IPS-18a (cell line): ENCODE measurements around the gene MX2.

ENCODE experiments used
- H3K27ac ChIP-seq: one replicate; pipeline ENCODE4 v1.5.1; 2013; ENCODE audit warnings: low read length
- H3K27me3 ChIP-seq: one replicate; pipeline ENCODE4 v1.6.1; 2013; ENCODE audit warnings: mild to moderate bottlenecking, low read length; ENCODE audit not compliant: control insufficient read depth, insufficient read depth
- H3K36me3 ChIP-seq: one replicate; pipeline ENCODE4 v1.6.1; 2013; ENCODE audit warnings: low read depth, low read length; ENCODE audit not compliant: control insufficient read depth
- H3K4me1 ChIP-seq: one replicate; pipeline ENCODE4 v1.6.1; 2013; ENCODE audit warnings: low read depth, low read length; ENCODE audit not compliant: control insufficient read depth
- H3K4me3 ChIP-seq: one replicate; pipeline ENCODE4 v1.5.1; 2013; ENCODE audit warnings: low read length
- H3K9ac ChIP-seq: one replicate; pipeline ENCODE4 v1.6.1; 2013; ENCODE audit warnings: mild to moderate bottlenecking, low read length, moderate library complexity
- H3K9me3 ChIP-seq: one replicate; pipeline ENCODE4 v1.6.1; 2013; ENCODE audit warnings: low read depth, low read length; ENCODE audit not compliant: control insufficient read depth

Gene MX2

DNA sequence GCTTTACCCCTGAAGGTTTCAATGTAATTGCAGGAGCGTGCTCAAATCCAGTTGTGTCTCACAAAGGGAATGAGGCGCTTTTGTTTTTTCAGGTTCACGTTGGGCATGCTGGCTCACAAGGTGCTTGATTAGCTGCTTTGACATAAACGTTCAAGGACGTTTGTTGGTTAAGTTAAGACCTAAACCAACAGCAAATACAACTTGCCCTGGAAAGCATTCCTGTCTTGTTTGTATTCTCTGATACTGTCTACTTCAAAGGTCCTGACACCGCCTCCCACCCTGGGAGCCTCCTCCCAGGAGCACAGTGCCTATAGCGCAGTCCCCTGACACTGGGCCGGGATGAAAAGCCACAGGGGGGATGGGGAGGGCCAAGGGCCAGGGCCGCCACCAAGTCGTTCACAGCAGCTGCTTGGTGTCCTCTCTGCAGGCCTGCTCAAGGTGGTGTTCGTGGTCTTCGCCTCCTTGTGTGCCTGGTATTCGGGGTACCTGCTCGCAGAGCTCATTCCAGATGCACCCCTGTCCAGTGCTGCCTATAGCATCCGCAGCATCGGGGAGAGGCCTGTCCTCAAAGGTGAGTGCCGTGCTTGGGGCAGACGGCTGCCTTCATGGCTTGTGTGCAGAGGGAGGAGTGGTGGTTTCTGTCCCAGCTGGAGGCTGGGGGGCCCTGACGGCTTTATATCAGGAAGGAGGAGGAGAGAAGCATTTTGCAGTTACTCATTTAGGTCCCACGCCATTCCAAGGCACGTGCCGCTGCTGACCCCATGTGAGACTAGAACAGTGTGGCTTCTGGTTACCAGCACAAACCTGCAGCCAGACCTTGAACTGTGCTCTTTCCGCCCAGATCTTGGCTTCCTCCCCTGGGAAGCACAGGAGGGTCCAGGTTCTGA, 39.1 kb upstream of the MX2 start:
- H3K27me3 ChIP-seq = peaks cover 5% of the 10 kb centered on the region
- H3K27ac ChIP-seq = no peak overlapping the region
- no peak overlapping the region for H3K9ac ChIP-seq
- no peaks in the 10 kb centered on the region for H3K36me3 ChIP-seq
- H3K4me3 ChIP-seq = no peak overlapping the region
- H3K4me1 ChIP-seq = peaks cover 10% of the 10 kb centered on the region
- H3K9me3 ChIP-seq = no peaks in the 10 kb centered on the region

DNA sequence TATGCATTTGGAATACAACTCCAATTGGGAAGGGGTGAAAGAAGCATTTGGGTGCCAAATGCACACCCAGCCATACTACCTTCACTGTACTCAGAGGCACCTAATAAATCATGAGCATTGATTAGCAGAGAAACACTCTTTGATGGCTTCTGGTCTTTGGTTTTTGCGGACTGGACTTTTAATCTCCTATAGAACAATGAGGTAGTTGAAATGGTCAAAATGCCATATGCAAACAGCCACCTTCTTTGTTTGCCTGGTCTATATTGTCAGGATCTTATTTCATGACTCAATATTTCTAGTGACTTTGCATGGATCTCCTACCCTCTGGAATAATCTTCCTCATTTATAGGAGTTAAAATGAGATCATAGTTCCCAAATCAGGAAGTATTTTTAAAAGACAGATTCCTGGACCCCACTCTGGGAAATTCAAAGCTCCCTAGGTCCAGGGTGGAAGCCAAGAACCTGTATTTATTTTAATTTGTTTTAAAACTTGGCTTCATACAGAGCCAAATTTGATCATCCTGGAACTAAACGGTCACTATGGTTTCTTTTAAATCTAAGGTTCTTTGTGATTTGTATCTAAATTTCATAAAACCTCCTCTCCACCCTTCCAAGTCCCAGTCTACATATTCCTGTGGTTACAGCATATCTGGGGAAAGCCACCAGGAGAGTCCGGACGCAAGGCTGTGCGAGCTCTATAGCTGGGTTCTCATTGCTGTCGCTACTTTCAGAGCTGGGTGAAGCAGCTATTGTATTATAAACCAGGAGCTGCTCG, 36.5 kb upstream of the MX2 start:
- Histone ChIP-seq H3K4me1 (peaks cover 10% of the 10 kb centered on the region), H3K27me3 (no peaks in the 10 kb centered on the region), H3K9ac (no peak overlapping the region), H3K27ac (no peak overlapping the region), H3K36me3 (no peaks in the 10 kb centered on the region), H3K9me3 (no peaks in the 10 kb centered on the region), H3K4me3 (no peak overlapping the region)

DNA sequence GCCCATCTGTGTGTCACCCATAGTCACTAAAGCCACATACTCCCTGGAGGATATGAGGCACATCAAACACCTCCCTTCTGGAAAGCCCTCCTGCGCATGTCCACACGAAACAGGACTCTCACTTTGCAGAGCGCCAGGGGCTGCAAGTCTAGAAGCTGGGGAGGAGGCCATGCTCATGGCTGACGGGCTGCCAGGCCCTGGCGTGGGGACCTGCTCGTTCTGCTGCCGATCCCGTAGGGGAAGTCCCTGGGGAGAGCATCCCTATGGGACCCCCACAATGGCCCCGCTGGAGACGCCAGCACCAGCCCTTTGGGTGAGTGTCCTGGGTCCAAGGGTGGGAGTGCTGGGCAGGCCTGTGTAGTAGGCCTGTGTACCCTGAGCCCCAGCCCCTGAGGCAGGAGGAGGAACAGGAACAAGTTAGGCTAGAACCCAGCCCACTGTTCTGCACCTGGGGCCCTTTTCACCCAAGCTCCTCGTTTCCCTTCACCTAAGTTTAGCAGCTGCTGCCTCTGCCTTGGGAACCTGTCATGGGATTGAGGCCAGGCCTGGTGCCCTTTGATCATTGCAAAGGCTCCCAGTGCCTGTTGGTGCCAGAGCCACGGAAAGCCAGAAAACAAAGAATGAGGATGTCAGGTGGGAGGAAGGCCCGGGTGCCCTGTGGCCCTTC, 35.3 kb upstream of the MX2 start:
- no peak overlapping the region for H3K4me3 ChIP-seq
- no peaks in the 10 kb centered on the region for H3K27me3 ChIP-seq
- H3K27ac ChIP-seq = no peak overlapping the region
- no peaks in the 10 kb centered on the region for H3K9me3 ChIP-seq
- H3K4me1 ChIP-seq = peaks cover 10% of the 10 kb centered on the region
- H3K9ac ChIP-seq = no peak overlapping the region
- no peaks in the 10 kb centered on the region for H3K36me3 ChIP-seq

DNA sequence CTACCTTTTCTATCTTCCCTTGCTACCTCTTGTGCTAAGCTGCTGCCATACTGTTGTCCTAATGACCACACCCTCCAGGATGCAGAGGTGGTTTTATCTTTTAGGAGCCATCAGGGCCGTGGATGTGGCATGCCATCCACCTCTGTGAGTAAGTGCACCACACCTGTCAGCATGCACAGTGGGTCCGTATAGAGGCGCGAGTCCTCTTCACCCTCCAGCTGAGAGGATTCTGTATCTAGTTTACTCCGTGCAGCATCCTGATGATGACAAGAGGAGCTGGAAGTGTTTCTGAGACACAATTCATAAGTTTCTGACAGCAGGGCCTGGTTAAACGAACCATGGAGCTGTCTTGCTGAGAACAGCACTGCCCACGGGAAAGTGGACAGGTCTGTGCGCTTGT, 34.1 kb upstream of the MX2 start:
- Histone ChIP-seq H3K9me3 (no peaks in the 10 kb centered on the region), H3K36me3 (no peaks in the 10 kb centered on the region), H3K27me3 (no peaks in the 10 kb centered on the region), H3K9ac (no peak overlapping the region), H3K4me3 (no peak overlapping the region), H3K4me1 (peaks cover 2% of the 10 kb centered on the region), H3K27ac (no peak overlapping the region)

DNA sequence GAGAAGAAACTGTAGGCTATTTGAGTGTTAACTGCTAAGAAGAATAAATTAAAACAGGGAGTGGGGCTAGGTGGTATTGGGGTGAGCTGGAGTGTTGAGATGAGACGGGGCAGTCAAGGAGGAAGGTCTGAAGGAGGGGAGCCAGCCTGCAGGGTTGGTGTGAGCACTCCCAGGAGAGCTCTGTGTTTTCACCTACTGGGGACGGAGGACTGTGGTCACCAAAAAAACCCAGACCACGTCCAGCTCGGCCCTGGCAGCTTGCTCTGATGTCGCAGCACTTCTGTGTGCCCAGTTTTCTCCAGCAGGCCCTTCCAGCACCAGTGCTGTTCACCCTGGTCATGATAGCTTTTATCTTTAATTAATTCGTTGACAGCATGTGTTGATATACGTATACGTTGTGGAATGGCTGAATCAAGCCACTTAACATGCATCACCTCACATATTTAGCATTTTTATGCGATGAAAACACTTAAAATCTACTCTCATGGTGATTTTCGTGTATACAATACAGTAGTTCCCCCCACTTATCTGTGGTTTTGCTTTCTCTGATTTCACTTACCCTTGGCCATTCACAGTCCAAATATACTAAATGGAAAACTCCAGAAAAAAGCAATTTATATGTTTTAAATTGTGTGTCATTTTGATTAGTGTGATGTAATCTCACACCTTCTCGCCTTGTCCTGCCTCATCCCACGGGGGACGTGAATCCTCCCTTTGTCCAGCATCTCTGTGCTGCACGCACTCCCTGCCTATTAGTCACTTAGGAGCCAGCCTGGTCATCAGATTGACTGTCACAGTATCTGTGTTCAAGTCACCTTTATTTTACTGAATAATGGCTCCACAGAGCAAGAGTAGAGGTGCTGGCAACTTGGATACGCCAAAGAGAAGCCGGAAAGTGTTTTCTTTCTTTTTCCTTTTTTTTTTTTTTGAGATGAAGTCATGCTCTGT, 32.9 kb upstream of the MX2 start:
- no peaks in the 10 kb centered on the region for H3K27me3 ChIP-seq
- H3K36me3 ChIP-seq = no peaks in the 10 kb centered on the region
- no peak overlapping the region for H3K9ac ChIP-seq
- H3K9me3 ChIP-seq = no peaks in the 10 kb centered on the region
- no peaks in the 10 kb centered on the region for H3K4me1 ChIP-seq
- no peak overlapping the region for H3K4me3 ChIP-seq
- no peak overlapping the region for H3K27ac ChIP-seq

DNA sequence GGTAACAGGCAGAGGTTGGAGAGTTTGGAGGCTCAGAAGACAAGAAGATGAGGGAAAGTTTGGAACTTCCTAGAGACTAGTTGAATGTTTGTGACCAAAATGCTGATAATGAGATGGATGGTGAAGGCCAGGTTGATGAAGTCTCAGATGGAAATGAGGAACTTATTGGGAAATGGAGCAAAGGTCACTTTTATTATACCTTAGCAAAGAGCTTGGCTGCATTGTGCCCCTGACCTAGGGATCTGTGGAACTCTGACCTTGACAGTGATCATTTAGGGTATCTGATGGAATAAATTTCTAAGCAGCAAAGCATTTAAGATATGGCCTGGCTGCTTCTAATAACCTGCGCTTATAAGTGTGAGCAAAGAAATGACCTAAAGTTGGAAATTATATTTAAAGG, 28.1 kb upstream of the MX2 start:
- no peaks in the 10 kb centered on the region for H3K27me3 ChIP-seq
- no peak overlapping the region for H3K4me3 ChIP-seq
- H3K36me3 ChIP-seq = no peaks in the 10 kb centered on the region
- no peaks in the 10 kb centered on the region for H3K4me1 ChIP-seq
- H3K9ac ChIP-seq = no peak overlapping the region
- H3K27ac ChIP-seq = no peak overlapping the region
- H3K9me3 ChIP-seq = peaks cover 4% of the 10 kb centered on the region

DNA sequence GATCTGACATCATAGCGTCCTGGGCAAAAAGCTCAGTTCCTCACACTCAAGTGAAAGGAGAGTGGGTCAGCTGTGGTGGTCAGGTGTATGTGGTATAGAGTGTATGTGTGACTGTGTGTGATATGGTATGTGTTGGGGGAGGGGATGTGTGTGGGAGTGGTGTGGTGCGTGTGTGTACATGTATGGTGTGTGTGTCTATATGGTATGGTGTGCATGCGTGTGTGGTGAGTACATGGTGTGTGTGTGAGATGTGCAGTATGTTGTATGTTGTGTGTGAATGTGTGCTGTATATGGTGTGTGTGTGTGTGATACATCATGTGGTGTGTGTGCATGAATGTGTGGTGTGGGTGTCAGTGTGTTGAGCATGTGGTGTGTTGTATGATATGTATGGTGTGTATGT, 24.3 kb upstream of the MX2 start:
- Histone ChIP-seq H3K9me3 (peaks cover 4% of the 10 kb centered on the region), H3K36me3 (no peaks in the 10 kb centered on the region), H3K27ac (no peak overlapping the region), H3K4me1 (no peaks in the 10 kb centered on the region), H3K4me3 (no peak overlapping the region), H3K27me3 (no peaks in the 10 kb centered on the region), H3K9ac (no peak overlapping the region)

DNA sequence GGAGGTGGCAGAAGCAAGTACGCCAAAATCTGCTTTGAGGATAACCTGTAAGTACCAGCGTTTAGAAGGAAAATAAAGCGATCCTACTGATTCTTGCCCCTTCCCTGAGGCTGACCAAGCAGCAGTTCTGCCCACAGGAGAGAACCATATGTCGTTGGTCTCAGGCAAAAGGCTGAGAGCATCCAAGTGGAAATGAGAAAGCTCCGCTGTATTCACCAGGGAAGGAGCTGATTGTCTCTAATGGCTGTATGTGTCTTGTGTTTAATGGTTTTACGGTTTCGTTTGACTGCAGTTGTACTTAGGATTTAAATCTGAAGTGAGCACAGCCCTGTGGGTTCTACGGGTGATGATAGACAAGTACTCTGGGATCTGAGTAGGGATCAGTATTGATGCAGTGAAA, 23.4 kb upstream of the MX2 start:
- Histone ChIP-seq H3K9me3 (peaks cover 4% of the 10 kb centered on the region), H3K4me1 (no peaks in the 10 kb centered on the region)

DNA sequence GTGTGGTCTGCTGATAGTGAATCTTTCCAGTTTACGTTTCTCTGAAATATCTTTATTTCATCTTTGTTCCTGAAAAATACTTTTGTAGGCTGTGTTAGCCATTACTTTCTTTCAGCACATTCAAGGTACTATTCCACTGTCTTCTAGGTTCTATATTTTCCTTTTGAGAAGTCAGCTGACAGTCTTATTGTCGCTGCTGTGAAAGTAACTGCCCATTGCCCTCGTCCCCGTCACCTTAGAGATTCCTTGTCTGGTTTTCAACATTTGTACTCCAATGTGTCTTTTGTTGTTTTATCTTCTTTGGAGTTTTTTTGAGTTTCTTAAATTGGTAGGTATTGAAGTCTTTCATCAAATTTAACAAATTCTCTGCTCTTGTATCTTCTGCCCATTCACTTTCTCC, 19.8 kb upstream of the MX2 start:
- H3K36me3 ChIP-seq = no peaks in the 10 kb centered on the region
- no peaks in the 10 kb centered on the region for H3K4me1 ChIP-seq
- H3K9ac ChIP-seq = no peak overlapping the region
- no peaks in the 10 kb centered on the region for H3K27me3 ChIP-seq
- H3K27ac ChIP-seq = no peak overlapping the region
- H3K4me3 ChIP-seq = no peak overlapping the region
- H3K9me3 ChIP-seq = no peaks in the 10 kb centered on the region

More for the DNA sequence above, 23.4 kb upstream of the MX2 start:
- H3K27me3 ChIP-seq = no peaks in the 10 kb centered on the region
- H3K9ac ChIP-seq = no peak overlapping the region
- H3K36me3 ChIP-seq = no peaks in the 10 kb centered on the region
- no peak overlapping the region for H3K27ac ChIP-seq
- no peak overlapping the region for H3K4me3 ChIP-seq

DNA sequence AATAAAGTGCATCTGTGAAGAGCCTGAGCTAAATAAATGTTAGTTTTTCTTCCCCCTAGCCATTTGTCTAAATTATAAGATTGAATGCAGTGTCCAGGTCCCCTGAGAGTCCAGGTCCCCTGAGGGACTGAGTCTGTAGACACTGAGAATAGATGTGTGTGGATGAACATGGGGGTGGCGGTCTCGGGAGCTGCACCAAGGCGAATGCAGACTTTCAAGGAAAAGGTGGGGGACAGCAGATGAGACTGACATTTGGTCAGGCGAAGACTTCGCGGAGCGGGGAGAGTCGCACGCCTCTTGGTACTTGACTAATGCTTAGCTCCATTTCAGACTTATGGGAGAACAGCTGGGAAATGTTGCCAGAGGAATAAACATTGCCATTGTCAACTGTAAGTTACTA, 17.7 kb upstream of the MX2 start:
- no peak overlapping the region for H3K27ac ChIP-seq
- H3K4me1 ChIP-seq = no peaks in the 10 kb centered on the region
- H3K36me3 ChIP-seq = no peaks in the 10 kb centered on the region
- no peaks in the 10 kb centered on the region for H3K9me3 ChIP-seq
- no peak overlapping the region for H3K9ac ChIP-seq
- H3K27me3 ChIP-seq = no peaks in the 10 kb centered on the region
- no peak overlapping the region for H3K4me3 ChIP-seq

DNA sequence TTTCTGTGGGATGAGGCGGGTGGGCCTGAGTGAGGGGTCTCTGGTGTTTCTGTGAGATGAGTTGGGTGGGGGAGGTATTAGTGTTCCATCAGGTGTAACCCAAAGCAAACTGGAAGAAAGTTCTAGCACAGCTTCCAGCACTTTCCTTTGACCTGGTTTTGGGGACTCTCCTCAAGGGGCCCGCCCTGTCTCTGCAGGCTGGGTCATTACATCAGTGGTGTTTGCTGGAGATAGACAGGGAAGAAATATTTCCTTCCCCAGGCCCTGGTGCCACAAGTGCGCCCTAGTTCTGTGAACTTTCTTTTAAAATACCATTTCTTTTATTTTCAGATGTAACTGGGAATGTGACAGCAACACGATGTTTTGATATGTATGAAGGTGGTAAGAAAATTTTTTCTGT, 16.5 kb upstream of the MX2 start:
- Histone ChIP-seq H3K4me1 (no peaks in the 10 kb centered on the region), H3K9ac (no peak overlapping the region), H3K27me3 (no peaks in the 10 kb centered on the region), H3K27ac (no peak overlapping the region), H3K4me3 (no peak overlapping the region), H3K9me3 (no peaks in the 10 kb centered on the region), H3K36me3 (no peaks in the 10 kb centered on the region)
